HG03378 (cell line): ENCODE measurements around the gene ASTN2.
"Not testable (repeated sequence)": the region's sequence is repeated elsewhere in the genome, so short reads cannot be mapped to it uniquely, and the experiment has no call there.

Experiments
- ATAC-seq: cut with Tn5 transposase; IDR thresholded peaks from one replicate; pipeline ENCODE4 v1.9.1; 2021; ENCODE audit warnings: mild to moderate bottlenecking, moderate library complexity; ENCODE audit not compliant: unreplicated experiment

The ASTN2 gene

GRCh38 chr9:116476002-116476401 lies 938.9 kb downstream of the ASTN2 start:
- no peak for ATAC-seq

GRCh38 chr9:116475201-116475600 lies 939.7 kb downstream of the ASTN2 start:
- no peak for ATAC-seq

- ATAC-seq: no peak
These were observed 942.8 kb downstream of the ASTN2 start for GRCh38 chr9:116471944-116472506.

- no peak for ATAC-seq
These were observed 943.6 kb downstream of the ASTN2 start for GRCh38 chr9:116471093-116471906.

- no peak for ATAC-seq
These were observed 945.9 kb downstream of the ASTN2 start for GRCh38 chr9:116468793-116469527.

- ATAC-seq: no peak
These were observed 946.5 kb downstream of the ASTN2 start for GRCh38 chr9:116468369-116468768.

- ATAC-seq: no peak
These were observed 947.0 kb downstream of the ASTN2 start for GRCh38 chr9:116467740-116468351.

- ATAC-seq: no peak
These were observed 948.3 kb downstream of the ASTN2 start for GRCh38 chr9:116466271-116467235.

GRCh38 chr9:116465576-116466270 lies 949.1 kb downstream of the ASTN2 start:
- no peak for ATAC-seq

GRCh38 chr9:116464987-116465571 lies 949.8 kb downstream of the ASTN2 start:
- no peak for ATAC-seq

GRCh38 chr9:116464423-116464822 lies 950.4 kb downstream of the ASTN2 start:
- ATAC-seq: no peak

GRCh38 chr9:116461632-116462031 lies 953.2 kb downstream of the ASTN2 start:
- no peak for ATAC-seq

- ATAC-seq: no peak
These were observed 954.8 kb downstream of the ASTN2 start for GRCh38 chr9:116460026-116460425.

- ATAC-seq: no peak
These were observed 955.3 kb downstream of the ASTN2 start for GRCh38 chr9:116459576-116459975.

GRCh38 chr9:116456490-116457088 lies 958.3 kb downstream of the ASTN2 start:
- ATAC-seq: no peak

GRCh38 chr9:116454539-116454938 lies 960.3 kb downstream of the ASTN2 start:
- not testable (repeated sequence) for ATAC-seq

GRCh38 chr9:116453785-116454184 lies 961.1 kb downstream of the ASTN2 start:
- ATAC-seq: no peak

GRCh38 chr9:116452634-116453033 lies 962.2 kb downstream of the ASTN2 start:
- no peak for ATAC-seq

- ATAC-seq: no peak
These were observed 962.6 kb downstream of the ASTN2 start for GRCh38 chr9:116452227-116452626.
